ENCODE data around the gene NECTIN1.

DNA sequence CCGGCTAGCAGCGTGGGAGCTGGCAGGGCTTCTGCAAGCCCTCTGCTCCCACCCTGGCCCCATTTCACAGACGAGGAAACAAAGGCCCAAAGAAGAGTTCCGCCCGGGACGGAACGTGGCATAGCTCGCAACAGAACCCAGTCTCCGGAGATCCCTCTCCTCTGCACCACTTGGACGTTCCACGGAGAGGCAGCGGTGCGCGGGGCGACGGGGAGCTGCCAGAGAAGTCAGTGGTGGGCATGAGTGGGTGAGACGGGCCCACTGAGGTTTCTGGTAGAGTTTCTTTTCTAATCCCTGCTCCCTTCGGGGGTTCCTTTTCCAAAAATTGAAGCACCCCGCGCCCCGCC, 554 bp upstream of the NECTIN1 start:
- TF ChIP-seq CTCF (IDR thresholded peaks at IDR 0.05; ENCODE audit: low read depth, low read length, poor library complexity, severe bottlenecking) (peak; percentile 40), EZH2phosphoT487 (IDR thresholded peaks at IDR 0.05; ENCODE audit: borderline replicate concordance, low read length) (no peak)

Data from DOHH2 (cell line).